ENCODE data around the gene CCDC57. TPM values are rescaled to one million over a fixed set of nuclear protein-coding genes. Genes with fewer than 3 reads are reported as not detected.

The CCDC57 gene
- total and polyA plus RNA-seq, 9 of the 15 experiments (the other 6 are each of a cell fraction or from before 2014, with no cell fraction given) = 0.83 to 36.2 (median 13.6) TPM

DNA sequence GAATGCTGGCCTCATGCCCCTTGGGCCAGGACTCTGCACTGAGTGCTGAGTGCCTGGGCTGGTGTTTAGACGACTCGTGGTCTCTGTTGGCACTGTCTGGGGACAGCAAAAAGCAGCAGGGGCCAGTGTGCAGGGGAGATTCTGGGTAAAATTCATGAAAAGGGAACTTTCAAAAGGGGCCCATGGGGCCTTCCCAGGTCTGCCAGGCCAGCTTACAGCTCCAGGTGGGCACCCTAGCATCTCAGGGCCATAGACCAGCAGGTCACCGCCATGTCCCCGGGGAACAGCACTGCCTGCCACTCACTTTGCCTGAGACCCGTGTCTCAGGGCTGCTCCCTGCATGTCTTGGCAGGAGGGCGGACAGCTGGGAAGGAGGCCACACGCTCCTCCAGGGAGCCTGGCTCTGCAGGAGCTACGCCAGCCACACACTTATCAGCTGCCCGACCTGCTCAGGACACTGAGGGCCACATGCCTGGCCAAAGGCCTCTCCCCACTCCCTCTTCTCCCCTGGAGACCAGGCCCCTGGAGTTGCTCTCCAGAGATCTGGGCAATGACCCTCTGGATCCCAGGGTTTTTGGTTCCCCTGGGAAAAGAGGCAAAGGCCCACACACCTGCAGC, 105.8 kb downstream of the CCDC57 start:
- TF ChIP-seq NR2C2 (CRISPR knock-in tag; IDR thresholded peaks at IDR 0.05) = no peak
- peak; percentile 18; the same call in 1 of the 2 replicates for TF ChIP-seq NR2C2 (tag; IDR thresholded peaks at IDR 0.05)
- TF ChIP-seq POLR2G (IDR thresholded peaks at IDR 0.05; ENCODE audit: low read depth, low read length) = 0 out of 2 replicates have a peak, but pooled peaks have one; percentile 20
- TF ChIP-seq FIP1L1 (IDR thresholded peaks at IDR 0.05; ENCODE audit: low read depth, low read length, poor library complexity, severe bottlenecking) = no peak
- peak; percentile 53 for TF ChIP-seq GABPA (tag; conservative IDR thresholded peaks at IDR 0.05; ENCODE audit: low read depth)
- TF ChIP-seq ELF1 (tag; IDR thresholded peaks at IDR 0.05) = no peak
- intact Hi-C loops (cut with micrococcal nuclease) = loop anchor here (5.0 kb wide), 1 partner anchor 36 kb away; no protein-coding TSS in a partner anchor
- H3K79me2 ChIP-seq (ENCODE audit: control insufficient read depth, insufficient read depth, low read length) = no peaks in the 10 kb centered on the region
- no peaks in the 10 kb centered on the region for H3K27me3 ChIP-seq (ENCODE audit: control insufficient read depth in 2 of 2, insufficient read depth in 2 of 2, low read length in 2 of 2)
- H3K4me2 ChIP-seq (ENCODE audit: insufficient read depth, low read length) = no peak overlapping the region
- ChIA-PET CTCF (ENCODE audit: low intra/inter-chr PET ratio) (no interaction called here), POLR2A (interaction anchor here (0.6 to 1.0 kb wide), 2 partner anchors 23 to 594 kb away, joined by 3 to 4 read pairs; partner anchors contain the start of gene ACTG1)
- FAIRE-seq = no peak
- 74% methylated on average over 9 of the region's 9 CpGs for WGBS (ENCODE audit: insufficient coverage, low coverage, missing lambda C conversion rate)
- no peaks in the 10 kb centered on the region; the same call in 2 of the 3 replicates for H3K36me3 ChIP-seq (ENCODE audit: control insufficient read depth, insufficient read depth, low read length)
- H3K4me1 ChIP-seq (replicated peaks in 1 of 2; ENCODE audit: control insufficient read depth in 2 of 2, insufficient read depth in 2 of 2, low read length in 2 of 2) = peaks cover 18 to 66% of the 10 kb centered on the region in 2 experiments
- peak overlapping the region; percentile 44; the same call in 1 of the 3 replicates for H3K27ac ChIP-seq (ENCODE audit: extremely low read depth, low read depth, low read length)
- no peak for DNase-seq (ENCODE audit: extremely low read depth in 1 of 4, low spot score in 3 of 4)
- peak overlapping the region in 1 of 2 experiments; percentile 84; a peak in 2 of 4 replicates for H3K9ac ChIP-seq (ENCODE audit: insufficient read depth in 1 of 2, low read depth in 2 of 2, low read length in 2 of 2)
- no peak overlapping the region for H2AFZ ChIP-seq (ENCODE audit: low read depth, low read length)
- H3K9me1 ChIP-seq (ENCODE audit: control insufficient read depth, insufficient read depth, low read length) = no peaks in the 10 kb centered on the region
- no peak for ATAC-seq
- H3K4me3 ChIP-seq = no peak overlapping the region
- no peaks in the 10 kb centered on the region for H3K9me3 ChIP-seq (replicated peaks; ENCODE audit: control insufficient read depth, insufficient read depth, low read depth, low read length)
- BruUV-seq (replicated peaks) = no TSS peak
- H4K20me1 ChIP-seq (replicated peaks; ENCODE audit: control insufficient read depth, insufficient read depth, low read length) = no peaks in the 10 kb centered on the region
- in situ Hi-C loops (cut with MboI) = no loop called here
